SU-DHL-6 (cell line): ENCODE data around the gene SERPINA6.

Source experiments
- H2AFZ ChIP-seq: fragments of 200-600 bp; sonication (generic); 2 replicates; pipeline ENCODE4 v1.6.1; 2014; ENCODE audit warnings: low read depth, mild to moderate bottlenecking, moderate library complexity, mixed read lengths, antibody characterized with exemption, low read length; ENCODE audit not compliant: severe bottlenecking
- H3F3A ChIP-seq: fragments of 200-600 bp; shearing (Covaris generic); 2 replicates; pipeline ENCODE4 v1.6.0; 2016; ENCODE audit warnings: antibody characterized with exemption, mild to moderate bottlenecking; ENCODE audit not compliant: insufficient read depth
- H3K27ac ChIP-seq: fragments of 200-600 bp; sonication (generic); 2 replicates; pipeline ENCODE4 v1.5.1; 2016; ENCODE audit warnings: low read depth, mild to moderate bottlenecking, low read length, moderate library complexity, mixed read lengths
- H3K27me3 ChIP-seq: fragments of 200-600 bp; sonication (generic), shearing (Covaris generic); 2 replicates; pipeline ENCODE4 v1.6.0; 2014; ENCODE audit warnings: mild to moderate bottlenecking, low read length
- H3K36me3 ChIP-seq: fragments of 200-600 bp; sonication (generic); 2 replicates; pipeline ENCODE4 v1.6.1; 2014; ENCODE audit warnings: mild to moderate bottlenecking, low read length, mixed read lengths
- H3K4me2 ChIP-seq: fragments of 300-600, 200-600 bp; shearing (Covaris generic), sonication (generic); 2 replicates; pipeline ENCODE4 v1.6.0; 2014; ENCODE audit warnings: low read length, low read depth, mild to moderate bottlenecking; ENCODE audit not compliant: poor library complexity, severe bottlenecking
- H3K4me3 ChIP-seq: fragments of 200-600 bp; sonication (generic); 2 replicates; pipeline ENCODE4 v1.5.1; 2014; ENCODE audit warnings: antibody characterized with exemption, low read length, mild to moderate bottlenecking, mixed read lengths; ENCODE audit not compliant: insufficient read depth, poor library complexity, severe bottlenecking
- H3K79me2 ChIP-seq: fragments of 200-600 bp; sonication (generic); 2 replicates; pipeline ENCODE4 v1.6.1; 2014; ENCODE audit warnings: mild to moderate bottlenecking, low read length, moderate library complexity; ENCODE audit not compliant: insufficient read depth
- H3K9ac ChIP-seq: fragments of 200-600 bp; sonication (generic); 2 replicates; pipeline ENCODE4 v1.7.0; 2014; ENCODE audit warnings: mild to moderate bottlenecking, low read length
- H3K9me2 ChIP-seq: fragments of 200-600 bp; sonication (generic); replicated peaks from 2 replicates; pipeline ENCODE4 v1.6.1; 2014; ENCODE audit warnings: low read length; ENCODE audit not compliant: insufficient read depth
- H3K9me3 ChIP-seq: fragments of 200-600 bp; sonication (generic); 2 replicates; pipeline ENCODE4 v1.6.1; 2014; ENCODE audit warnings: low read length, mixed read lengths; ENCODE audit not compliant: insufficient read depth
- H4K20me1 ChIP-seq: fragments of 200-600 bp; sonication (generic); 2 replicates; pipeline ENCODE4 v1.6.1; 2014; ENCODE audit warnings: low read depth, mild to moderate bottlenecking, antibody characterized with exemption, low read length, moderate library complexity, mixed read lengths
- CTCF ChIP-seq: fragments of 200-600 bp; sonication (generic); IDR thresholded peaks from one replicate; pipeline ENCODE4 v1.5.1; 2017; ENCODE audit warnings: antibody characterized with exemption, mild to moderate bottlenecking, low read length, moderate library complexity; ENCODE audit not compliant: insufficient read depth, poor library complexity, severe bottlenecking
- EZH2phosphoT487 ChIP-seq: fragments of 200-600 bp; sonication (generic), shearing (Covaris generic); conservative IDR thresholded peaks from 2 replicates; pipeline ENCODE4 v1.6.1; 2018; ENCODE audit warnings: mild to moderate bottlenecking, antibody characterized with exemption, low read length, moderate library complexity, mixed read lengths

SERPINA6 gene

GRCh38 chr14:94330857-94331256, 7.7 kb upstream of the SERPINA6 start:
- no peak for TF ChIP-seq EZH2phosphoT487
- H3K9ac ChIP-seq = no peak overlapping the region
- H3K4me2 ChIP-seq = no peak overlapping the region

GRCh38 chr14:94330432-94330831, 7.3 kb upstream of the SERPINA6 start:
- TF ChIP-seq EZH2phosphoT487 = no peak
- no peak for TF ChIP-seq CTCF
- Histone ChIP-seq H3K9me3 (no peaks in the 10 kb centered on the region), H4K20me1 (no peaks in the 10 kb centered on the region), H3K9ac (no peak overlapping the region), H3K4me2 (no peak overlapping the region), H3K79me2 (no peaks in the 10 kb centered on the region), H3K9me2 (no peaks in the 10 kb centered on the region), H2AFZ (no peak overlapping the region), H3F3A (no peaks in the 10 kb centered on the region), H3K27ac (no peak overlapping the region), H3K36me3 (no peaks in the 10 kb centered on the region), H3K27me3 (no peaks in the 10 kb centered on the region), H3K4me3 (no peak overlapping the region)

More at GRCh38 chr14:94330857-94331256, 7.7 kb upstream of the SERPINA6 start:
- no peak overlapping the region for H3K27ac ChIP-seq
- no peaks in the 10 kb centered on the region for H3K9me3 ChIP-seq
- no peaks in the 10 kb centered on the region for H3K36me3 ChIP-seq
- H3K4me3 ChIP-seq = no peak overlapping the region
- H2AFZ ChIP-seq = no peak overlapping the region
- no peaks in the 10 kb centered on the region for H3K9me2 ChIP-seq
- no peaks in the 10 kb centered on the region for H3K79me2 ChIP-seq
- H3F3A ChIP-seq = no peaks in the 10 kb centered on the region
- H4K20me1 ChIP-seq = no peaks in the 10 kb centered on the region
- no peaks in the 10 kb centered on the region for H3K27me3 ChIP-seq

GRCh38 chr14:94329857-94330256, 6.7 kb upstream of the SERPINA6 start:
- Histone ChIP-seq H3K27ac (no peak overlapping the region), H3K9ac (no peak overlapping the region), H3F3A (no peaks in the 10 kb centered on the region), H3K9me3 (no peaks in the 10 kb centered on the region), H3K4me2 (no peak overlapping the region), H4K20me1 (no peaks in the 10 kb centered on the region), H3K9me2 (no peaks in the 10 kb centered on the region), H2AFZ (no peak overlapping the region), H3K79me2 (no peaks in the 10 kb centered on the region), H3K36me3 (no peaks in the 10 kb centered on the region), H3K4me3 (no peak overlapping the region), H3K27me3 (no peaks in the 10 kb centered on the region)
- no peak for TF ChIP-seq EZH2phosphoT487
- no peak for TF ChIP-seq CTCF

GRCh38 chr14:94328196-94328595, 5.1 kb upstream of the SERPINA6 start:
- TF ChIP-seq EZH2phosphoT487 (no peak), CTCF (no peak)
- H3K79me2 ChIP-seq = no peaks in the 10 kb centered on the region
- no peak overlapping the region for H3K9ac ChIP-seq
- no peak overlapping the region for H2AFZ ChIP-seq
- no peaks in the 10 kb centered on the region for H3K36me3 ChIP-seq
- no peak overlapping the region for H3K4me2 ChIP-seq
- H3K9me2 ChIP-seq = no peaks in the 10 kb centered on the region
- H3K4me3 ChIP-seq = no peak overlapping the region
- no peaks in the 10 kb centered on the region for H4K20me1 ChIP-seq
- H3K27ac ChIP-seq = no peak overlapping the region
- no peaks in the 10 kb centered on the region for H3K9me3 ChIP-seq
- H3K27me3 ChIP-seq = no peaks in the 10 kb centered on the region
- H3F3A ChIP-seq = no peaks in the 10 kb centered on the region
